Fibroblast of mammary gland (primary cell): ENCODE results near the gene CCDC187.

ENCODE experiments used
- DNase-seq: peaks from one replicate; pipeline ENCODE4 v3.0.0-alpha.2; 2010; ENCODE audit warnings: low read depth
- H3K4me3 ChIP-seq: 2 replicates; pipeline ENCODE4 v1.5.1; 2011; ENCODE audit warnings: low read depth, mild to moderate bottlenecking, low read length, moderate library complexity; ENCODE audit not compliant: control insufficient read depth
- TF ChIP-seq, protein P1 (sequence below): conservative IDR thresholded peaks from 2 replicates; pipeline ENCODE4 v1.5.1; 2011; ENCODE audit warnings: low read depth, low read length, inconsistent platforms; ENCODE audit not compliant: control insufficient read depth, insufficient read depth

The CCDC187 gene

GRCh38 chr9:136213733-136214132 is 90.2 kb downstream of the CCDC187 start:
- no peak for DNase-seq
- TF ChIP-seq, protein P1, sequence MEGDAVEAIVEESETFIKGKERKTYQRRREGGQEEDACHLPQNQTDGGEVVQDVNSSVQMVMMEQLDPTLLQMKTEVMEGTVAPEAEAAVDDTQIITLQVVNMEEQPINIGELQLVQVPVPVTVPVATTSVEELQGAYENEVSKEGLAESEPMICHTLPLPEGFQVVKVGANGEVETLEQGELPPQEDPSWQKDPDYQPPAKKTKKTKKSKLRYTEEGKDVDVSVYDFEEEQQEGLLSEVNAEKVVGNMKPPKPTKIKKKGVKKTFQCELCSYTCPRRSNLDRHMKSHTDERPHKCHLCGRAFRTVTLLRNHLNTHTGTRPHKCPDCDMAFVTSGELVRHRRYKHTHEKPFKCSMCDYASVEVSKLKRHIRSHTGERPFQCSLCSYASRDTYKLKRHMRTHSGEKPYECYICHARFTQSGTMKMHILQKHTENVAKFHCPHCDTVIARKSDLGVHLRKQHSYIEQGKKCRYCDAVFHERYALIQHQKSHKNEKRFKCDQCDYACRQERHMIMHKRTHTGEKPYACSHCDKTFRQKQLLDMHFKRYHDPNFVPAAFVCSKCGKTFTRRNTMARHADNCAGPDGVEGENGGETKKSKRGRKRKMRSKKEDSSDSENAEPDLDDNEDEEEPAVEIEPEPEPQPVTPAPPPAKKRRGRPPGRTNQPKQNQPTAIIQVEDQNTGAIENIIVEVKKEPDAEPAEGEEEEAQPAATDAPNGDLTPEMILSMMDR, result no peak
- H3K4me3 ChIP-seq, result no peak overlapping the region

DNA sequence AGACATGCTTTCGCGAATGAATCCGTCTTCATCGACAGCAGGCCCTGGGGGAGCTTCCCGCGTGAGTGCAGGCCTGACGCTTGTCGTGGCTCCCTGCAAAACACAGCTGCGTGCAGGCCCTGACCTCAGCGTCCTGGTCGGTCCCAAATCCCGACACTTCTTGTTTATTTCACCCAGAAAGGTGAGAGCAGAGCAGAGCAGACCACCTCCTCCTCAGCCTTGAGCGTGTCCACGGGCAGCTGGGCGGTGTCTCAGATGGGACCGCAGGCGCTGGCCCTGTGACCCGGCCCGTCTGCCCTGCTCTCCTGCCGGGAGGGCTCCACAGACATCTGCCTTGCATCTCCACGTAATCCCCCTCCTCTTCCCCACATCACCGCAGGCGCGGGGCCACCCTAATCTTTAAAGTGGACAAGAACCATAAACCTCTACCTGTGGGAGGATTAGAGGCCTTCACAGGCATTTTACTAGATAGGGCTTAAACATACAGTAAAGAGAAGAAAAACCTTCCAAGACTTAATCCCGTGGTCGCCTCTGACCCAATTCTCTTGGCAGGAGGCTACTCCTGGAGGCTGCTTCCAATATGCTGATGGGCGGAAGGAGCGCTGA is 91.4 kb downstream of the CCDC187 start:
- no peak for DNase-seq
- TF ChIP-seq, protein P1, result no peak
- H3K4me3 ChIP-seq, result no peak overlapping the region

DNA sequence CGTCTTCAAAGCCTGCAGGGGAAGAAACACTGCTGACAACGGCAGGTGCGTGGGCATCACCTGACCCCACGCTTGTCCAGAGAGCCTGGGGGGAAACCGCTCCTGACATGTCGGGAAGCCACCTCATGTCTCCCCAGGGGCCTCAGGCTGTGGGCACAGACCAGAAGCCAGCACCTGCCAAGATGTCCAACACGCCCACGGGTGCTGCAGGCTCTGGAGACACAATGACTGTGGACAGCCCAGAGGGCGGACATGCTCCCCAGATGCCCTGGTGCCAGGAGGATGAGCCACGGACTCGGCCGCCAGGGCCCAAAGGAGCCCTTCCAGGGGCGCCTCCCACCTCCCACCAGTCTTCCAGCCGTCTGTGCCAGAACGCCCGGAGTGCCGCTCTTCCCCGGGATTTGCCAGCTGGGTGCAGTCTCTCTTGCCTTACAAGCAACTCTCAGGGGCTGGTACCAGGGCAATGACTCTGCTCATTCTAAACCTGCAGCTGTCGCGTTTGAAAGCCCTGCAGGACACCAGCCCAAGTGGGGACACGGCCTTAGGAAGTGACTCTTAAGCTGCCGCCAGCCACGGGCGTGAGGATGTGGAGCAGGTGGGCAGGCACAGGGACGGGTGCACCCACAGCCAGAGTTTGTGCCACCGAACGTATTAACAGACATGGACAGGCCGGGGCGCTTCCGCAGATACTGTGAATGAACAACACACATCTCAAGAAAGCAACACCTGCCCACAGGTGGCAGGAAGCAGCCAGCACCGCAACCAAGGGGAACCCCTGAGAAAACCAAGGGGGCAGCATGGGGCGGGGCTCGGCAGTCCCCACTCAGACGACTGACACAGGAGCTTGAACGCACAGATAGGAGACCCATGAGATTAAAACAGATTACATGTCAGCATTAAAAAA is 92.2 kb downstream of the CCDC187 start:
- H3K4me3 ChIP-seq, result no peak overlapping the region
- DNase-seq, result no peak

DNA sequence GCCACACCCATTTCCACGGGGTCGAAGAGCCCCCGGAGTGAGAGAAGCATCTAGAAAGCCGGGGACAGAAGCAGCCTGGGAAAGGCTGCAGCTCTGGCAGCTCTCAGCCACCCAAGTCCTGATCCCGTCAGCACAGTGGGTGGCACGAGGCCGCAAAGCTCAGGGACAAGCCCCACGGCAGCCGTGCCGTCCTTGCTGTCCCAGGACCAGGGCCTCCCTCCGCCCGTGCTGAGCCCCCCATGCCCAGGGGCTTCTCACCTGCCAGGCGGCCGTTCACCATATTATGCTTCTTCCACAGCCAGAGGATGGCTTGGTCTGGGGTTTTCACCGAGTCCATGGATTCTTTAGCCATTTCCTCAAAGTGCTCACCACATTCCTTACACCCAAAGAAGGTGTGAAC is 92.9 kb downstream of the CCDC187 start:
- DNase-seq, result no peak
- TF ChIP-seq, protein P1, result no peak
- no peak overlapping the region for H3K4me3 ChIP-seq

More for the DNA sequence above, 92.2 kb downstream of the CCDC187 start:
- TF ChIP-seq, protein P1, result no peak

DNA sequence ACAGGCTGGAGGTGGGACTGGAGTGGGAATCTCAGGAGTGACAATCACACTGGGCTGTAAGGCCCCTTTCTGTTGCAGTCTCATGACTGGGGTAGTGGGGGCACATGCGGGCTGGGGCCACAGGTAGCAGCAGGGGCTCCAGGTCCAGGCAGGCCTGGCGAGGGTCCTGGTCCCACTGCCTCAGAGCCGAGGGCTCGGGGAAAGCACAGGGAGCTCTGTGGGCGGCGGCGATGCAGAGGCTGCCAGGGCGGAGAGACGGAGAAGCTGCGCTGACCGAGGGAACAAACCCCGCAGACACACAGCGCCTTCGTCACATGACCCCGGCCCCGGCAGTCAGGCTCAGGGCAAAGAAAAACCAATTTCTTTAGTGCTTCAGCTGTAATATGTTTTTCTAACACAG is 93.6 kb downstream of the CCDC187 start:
- no peak overlapping the region for H3K4me3 ChIP-seq
- TF ChIP-seq, protein P1, result no peak

DNA sequence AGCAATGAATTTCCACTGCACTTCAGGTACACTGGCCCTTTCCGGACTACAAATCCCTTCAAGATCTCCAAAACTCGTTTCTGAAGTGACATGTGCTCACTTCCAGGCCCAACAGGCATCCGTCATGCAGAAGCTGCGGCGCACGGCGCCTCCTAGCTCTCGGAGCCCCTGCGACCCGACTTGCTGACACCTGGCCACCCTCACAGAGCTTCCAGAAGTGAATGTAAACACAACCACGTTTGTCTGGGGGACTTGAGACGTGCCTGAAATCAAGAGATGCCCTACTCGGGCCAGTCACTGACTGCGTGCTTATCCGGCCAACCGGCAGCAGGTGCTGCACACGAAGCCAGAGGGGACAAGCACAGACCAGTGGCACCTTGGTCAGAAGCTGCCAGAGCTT is 94.1 kb downstream of the CCDC187 start:
- H3K4me3 ChIP-seq, result no peak overlapping the region
- TF ChIP-seq, protein P1, result no peak
- no peak for DNase-seq

More for the DNA sequence above, 93.6 kb downstream of the CCDC187 start:
- no peak for DNase-seq
